Activated CD4-positive, alpha-beta memory T cell treated with anti-CD3 and anti-CD28 coated beads for 36 hours (primary cell): ENCODE data around the gene UNC13B. TPM values are rescaled to one million over a fixed set of nuclear protein-coding genes. Genes with fewer than 3 reads are reported as not detected.
"Not testable (repeated sequence)": the region's sequence is repeated elsewhere in the genome, so short reads cannot be mapped to it uniquely, and the experiment has no call there.

Source experiments
- CTCF ChIA-PET: fragments of 350-600 bp; sonication (Branson Sonifier 250); formaldehyde crosslinking; loops from one replicate; lab custom pipeline; 2021; ENCODE audit warnings: antibody characterized with exemption, inconsistent platforms; lab: Charles Lee
- POLR2A ChIA-PET: fragments of 350-600 bp; sonication (Branson Sonifier 250); formaldehyde crosslinking; loops from one replicate; lab custom pipeline; 2021; ENCODE audit warnings: antibody characterized with exemption; lab: Charles Lee
- DNase-seq: peaks from one replicate; pipeline ENCODE4 v3.0.0-alpha.2; 2020
- H3K27ac Mint-ChIP-seq: one replicate; pipeline ENCODE4 v1.8.0; 2021; ENCODE audit warnings: mixed read lengths
- H3K27me3 Mint-ChIP-seq: one replicate; pipeline ENCODE4 v1.8.0; 2021; ENCODE audit warnings: mixed read lengths
- H3K36me3 Mint-ChIP-seq: one replicate; pipeline ENCODE4 v1.8.0; 2021; ENCODE audit warnings: mixed read lengths
- H3K4me1 Mint-ChIP-seq: one replicate; pipeline ENCODE4 v1.8.0; 2021; ENCODE audit warnings: low read depth, mixed read lengths
- H3K4me3 Mint-ChIP-seq: one replicate; pipeline ENCODE4 v1.8.0; 2021; ENCODE audit warnings: mild to moderate bottlenecking, mixed read lengths
- H3K9me3 Mint-ChIP-seq: one replicate; pipeline ENCODE4 v1.8.0; 2021; ENCODE audit warnings: mixed read lengths
- intact Hi-C: fragments of 100-400 bp; cut with micrococcal nuclease; formaldehyde crosslinking; loops from one replicate; pipeline ENCODE4 v1.15.1; 2023
- total RNA-seq, 2 experiments: library from RNA; stranded (reverse); gene quantifications; one replicate each; pipeline ENCODE4 v1.2.3, GENCODE V29; 2021

Gene UNC13B
- total RNA-seq, 2 experiments from 2014 or later = 3.6 to 4.6 TPM

- intact Hi-C loops, H3K27me3 Mint-ChIP-seq, H3K27ac Mint-ChIP-seq, H3K4me1 Mint-ChIP-seq, H3K36me3 Mint-ChIP-seq, POLR2A ChIA-PET, DNase-seq, H3K4me3 Mint-ChIP-seq, H3K9me3 Mint-ChIP-seq: not testable (repeated sequence)
- CTCF ChIA-PET = interaction anchor here (0.9 to 1.0 kb wide), 2 partner anchors 51 to 322 kb away, joined by 3 read pairs; partner anchors contain the start of gene RUSC2
These were observed 5.6 kb downstream of the UNC13B start for GRCh38 chr9:35167429-35167828.

- H3K36me3 Mint-ChIP-seq = no peaks in the 10 kb centered on the region
- intact Hi-C loops = no loop called here
- ChIA-PET POLR2A (no interaction called here), CTCF (no interaction called here)
- no peaks in the 10 kb centered on the region for H3K9me3 Mint-ChIP-seq
- no peaks in the 10 kb centered on the region for H3K4me1 Mint-ChIP-seq
- H3K27me3 Mint-ChIP-seq = peaks cover 2% of the 10 kb centered on the region
- no peak for DNase-seq
- no peak overlapping the region for H3K27ac Mint-ChIP-seq
- H3K4me3 Mint-ChIP-seq = no peak overlapping the region
These were observed 7.2 kb downstream of the UNC13B start for GRCh38 chr9:35168963-35169362.

GRCh38 chr9:35172878-35173277, 11.1 kb downstream of the UNC13B start:
- H3K27ac Mint-ChIP-seq = no peak overlapping the region
- CTCF ChIA-PET = no interaction called here

GRCh38 chr9:35177520-35177919, 15.7 kb downstream of the UNC13B start:
- POLR2A ChIA-PET = no interaction called here
- Mint-ChIP-seq H3K36me3 (no peaks in the 10 kb centered on the region), H3K27ac (no peak overlapping the region), H3K4me3 (no peak overlapping the region), H3K4me1 (no peaks in the 10 kb centered on the region), H3K27me3 (peaks cover 2% of the 10 kb centered on the region), H3K9me3 (no peaks in the 10 kb centered on the region)
- DNase-seq = no peak
- CTCF ChIA-PET = no interaction called here
- intact Hi-C loops = no loop called here

More at GRCh38 chr9:35172878-35173277, 11.1 kb downstream of the UNC13B start:
- Mint-ChIP-seq H3K4me1 (no peaks in the 10 kb centered on the region), H3K4me3 (no peak overlapping the region), H3K36me3 (no peaks in the 10 kb centered on the region), H3K27me3 (peaks cover 2% of the 10 kb centered on the region), H3K9me3 (no peaks in the 10 kb centered on the region)
- no peak for DNase-seq
- POLR2A ChIA-PET = no interaction called here
- intact Hi-C loops = no loop called here

GRCh38 chr9:35179347-35180280, 17.8 kb downstream of the UNC13B start:
- Mint-ChIP-seq H3K27me3 (no peaks in the 10 kb centered on the region), H3K9me3 (no peaks in the 10 kb centered on the region), H3K36me3 (no peaks in the 10 kb centered on the region), H3K27ac (no peak overlapping the region), H3K4me3 (no peak overlapping the region), H3K4me1 (no peaks in the 10 kb centered on the region)
- intact Hi-C loops = no loop called here
- POLR2A ChIA-PET = no interaction called here
- no peak for DNase-seq
- CTCF ChIA-PET = no interaction called here

- no peaks in the 10 kb centered on the region for H3K4me1 Mint-ChIP-seq
- H3K27ac Mint-ChIP-seq = no peak overlapping the region
- ChIA-PET POLR2A (no interaction called here), CTCF (no interaction called here)
- no peaks in the 10 kb centered on the region for H3K36me3 Mint-ChIP-seq
- intact Hi-C loops = no loop called here
- H3K4me3 Mint-ChIP-seq = no peak overlapping the region
- no peak for DNase-seq
- H3K9me3 Mint-ChIP-seq = no peaks in the 10 kb centered on the region
- H3K27me3 Mint-ChIP-seq = no peaks in the 10 kb centered on the region
These were observed 19.0 kb downstream of the UNC13B start for GRCh38 chr9:35180801-35181200.

GRCh38 chr9:35182401-35182800, 20.6 kb downstream of the UNC13B start:
- POLR2A ChIA-PET, H3K36me3 Mint-ChIP-seq, DNase-seq, H3K9me3 Mint-ChIP-seq, H3K27me3 Mint-ChIP-seq, intact Hi-C loops, H3K4me1 Mint-ChIP-seq, H3K4me3 Mint-ChIP-seq, H3K27ac Mint-ChIP-seq, CTCF ChIA-PET: not testable (repeated sequence)

GRCh38 chr9:35182996-35183754, 21.4 kb downstream of the UNC13B start:
- H3K36me3 Mint-ChIP-seq, H3K4me3 Mint-ChIP-seq, intact Hi-C loops, CTCF ChIA-PET, H3K9me3 Mint-ChIP-seq, H3K27me3 Mint-ChIP-seq, H3K4me1 Mint-ChIP-seq, H3K27ac Mint-ChIP-seq, POLR2A ChIA-PET, DNase-seq: not testable (repeated sequence)

GRCh38 chr9:35183755-35184480, 22.1 kb downstream of the UNC13B start:
- CTCF ChIA-PET, H3K4me1 Mint-ChIP-seq, H3K27ac Mint-ChIP-seq, H3K9me3 Mint-ChIP-seq, intact Hi-C loops, H3K4me3 Mint-ChIP-seq, POLR2A ChIA-PET, H3K27me3 Mint-ChIP-seq, H3K36me3 Mint-ChIP-seq, DNase-seq: not testable (repeated sequence)

GRCh38 chr9:35186524-35186923, 24.7 kb downstream of the UNC13B start:
- ChIA-PET CTCF (no interaction called here), POLR2A (no interaction called here)
- no peak overlapping the region for H3K4me3 Mint-ChIP-seq
- DNase-seq = no peak
- peaks cover 2% of the 10 kb centered on the region for H3K27me3 Mint-ChIP-seq
- peaks cover 4% of the 10 kb centered on the region for H3K9me3 Mint-ChIP-seq
- H3K27ac Mint-ChIP-seq = no peak overlapping the region
- peaks cover 3% of the 10 kb centered on the region for H3K36me3 Mint-ChIP-seq
- intact Hi-C loops = no loop called here
- no peaks in the 10 kb centered on the region for H3K4me1 Mint-ChIP-seq

GRCh38 chr9:35190203-35190602, 28.4 kb downstream of the UNC13B start:
- H3K27ac Mint-ChIP-seq = no peak overlapping the region
- peaks cover 3% of the 10 kb centered on the region for H3K27me3 Mint-ChIP-seq
- intact Hi-C loops = no loop called here

GRCh38 chr9:35191105-35191504, 29.3 kb downstream of the UNC13B start:
- intact Hi-C loops = no loop called here
- H3K4me3 Mint-ChIP-seq = no peak overlapping the region
- peaks cover 15% of the 10 kb centered on the region for H3K36me3 Mint-ChIP-seq
- H3K4me1 Mint-ChIP-seq = no peaks in the 10 kb centered on the region
- peaks cover 30% of the 10 kb centered on the region for H3K9me3 Mint-ChIP-seq
- DNase-seq = no peak
- ChIA-PET CTCF (no interaction called here), POLR2A (no interaction called here)
- H3K27ac Mint-ChIP-seq = no peak overlapping the region
- H3K27me3 Mint-ChIP-seq = peaks cover 3% of the 10 kb centered on the region

More at GRCh38 chr9:35190203-35190602, 28.4 kb downstream of the UNC13B start:
- DNase-seq = no peak
- H3K9me3 Mint-ChIP-seq = peaks cover 30% of the 10 kb centered on the region
- H3K4me3 Mint-ChIP-seq = no peak overlapping the region
- POLR2A ChIA-PET = no interaction called here
- H3K36me3 Mint-ChIP-seq = peaks cover 15% of the 10 kb centered on the region
- H3K4me1 Mint-ChIP-seq = no peaks in the 10 kb centered on the region
- CTCF ChIA-PET = no interaction called here
